Endothelial cell of umbilical vein (primary cell): Measurements from ENCODE around the gene FLT3. TPM values are rescaled to one million over a fixed set of nuclear protein-coding genes. Genes with fewer than 3 reads are reported as not detected.

Source experiments
- BruUV-seq: library from RNA; stranded (reverse); fragments of 400-500 nt; replicated peaks from 2 replicates; lab custom pipeline; 2021; lab: Mats Ljungman, UMichigan
- CTCF ChIA-PET: fragments of 300-600, 350-600 bp; sonication (Branson Sonifier 250); formaldehyde crosslinking; loops from one replicate; lab custom pipeline; 2021; ENCODE audit warnings: antibody characterized with exemption, inconsistent platforms; lab: Charles Lee
- POLR2A ChIA-PET: fragments of 300-600, 350-600 bp; sonication (Branson Sonifier 250); formaldehyde crosslinking; loops from one replicate; lab custom pipeline; 2021; ENCODE audit warnings: antibody characterized with exemption, inconsistent platforms; lab: Charles Lee
- DNase-seq: peaks from one replicate; pipeline ENCODE4 v3.0.0-alpha.2; 2011; ENCODE audit warnings: low read depth, low spot score
- FAIRE-seq: peaks from 2 replicates; lab custom pipeline; 2011; peaks lifted over from hg19 to GRCh38; lab: Jason Lieb, UNC
- H2AFZ ChIP-seq: 2 replicates; pipeline ENCODE4 v1.6.0; 2012; ENCODE audit warnings: low read depth, low read length, control low read depth, inconsistent platforms
- H3K27ac ChIP-seq: 2 replicates; pipeline ENCODE4 v1.5.1; 2011; ENCODE audit warnings: low read depth, mild to moderate bottlenecking, control low read depth, low read length, moderate library complexity; ENCODE audit not compliant: insufficient read depth
- H3K27me3 ChIP-seq, 2 experiments: 2 replicates each; pipeline versions ENCODE4 v1.6.0 to v1.6.1; 2011; ENCODE audit warnings: low read length in 2 of 2, mixed read lengths in 1 of 2; ENCODE audit not compliant: control insufficient read depth in 2 of 2, insufficient read depth in 2 of 2
- H3K36me3 ChIP-seq, 2 experiments: 2 replicates in 1 of 2; 3 replicates in 1 of 2; pipeline ENCODE4 v1.5.1; 2011; ENCODE audit warnings: low read length in 2 of 2, mild to moderate bottlenecking in 1 of 2, moderate library complexity in 1 of 2; ENCODE audit not compliant: control insufficient read depth in 2 of 2, insufficient read depth in 2 of 2; ENCODE audit errors: extremely low read depth in 1 of 2
- H3K4me1 ChIP-seq: 3 replicates; pipeline ENCODE4 v1.5.1; 2011; ENCODE audit warnings: mild to moderate bottlenecking, low read length; ENCODE audit not compliant: control insufficient read depth, insufficient read depth; ENCODE audit errors: extremely low read depth
- H3K4me2 ChIP-seq: 2 replicates; pipeline ENCODE4 v1.6.1; 2011; ENCODE audit warnings: low read length, control low read depth, mixed read lengths; ENCODE audit not compliant: insufficient read depth
- H3K4me3 ChIP-seq, 3 experiments: fragments of 200-600 bp in 1 of 3; sonication (generic), shearing (Covaris generic) in 1 of 3; replicated peaks in 1 of 3; 2 replicates each; pipeline ENCODE4 v1.5.1; 2011 to 2016; ENCODE audit warnings: control low read depth in 3 of 3, low read length in 3 of 3, mild to moderate bottlenecking in 2 of 3, inconsistent platforms in 1 of 3, low read depth in 1 of 3, moderate library complexity in 1 of 3; ENCODE audit not compliant: insufficient read depth in 1 of 3
- H3K79me2 ChIP-seq: 2 replicates; pipeline ENCODE4 v1.6.0; 2012; ENCODE audit warnings: low read length, inconsistent platforms; ENCODE audit not compliant: control insufficient read depth, insufficient read depth
- H3K9ac ChIP-seq: replicated peaks from 2 replicates; pipeline ENCODE3; 2011; ENCODE audit warnings: low read length, control low read depth; ENCODE audit not compliant: insufficient read depth; ENCODE audit errors: extremely low read depth
- H3K9me1 ChIP-seq: replicated peaks from 3 replicates; pipeline ENCODE4 v1.6.0; 2011; ENCODE audit warnings: mild to moderate bottlenecking, low read length; ENCODE audit not compliant: control insufficient read depth, insufficient read depth; ENCODE audit errors: extremely low read depth
- H3K9me3 ChIP-seq: replicated peaks from 2 replicates; pipeline ENCODE4 v1.5.1; 2012; ENCODE audit warnings: low read length, inconsistent platforms; ENCODE audit not compliant: control insufficient read depth, insufficient read depth
- H4K20me1 ChIP-seq: replicated peaks from 2 replicates; pipeline ENCODE3; 2011; ENCODE audit warnings: mild to moderate bottlenecking, low read length; ENCODE audit not compliant: control insufficient read depth, insufficient read depth; ENCODE audit errors: extremely low read depth
- CTCF ChIP-seq, 2 donors: IDR thresholded peaks; 1 replicate in 1 of 2; 2 replicates in 1 of 2; pipeline ENCODE4 v1.5.1; 2011; ENCODE audit warnings: low read length in 2 of 2, mild to moderate bottlenecking in 2 of 2, moderate library complexity in 2 of 2, control low read depth in 1 of 2, inconsistent platforms in 1 of 2, low read depth in 1 of 2; ENCODE audit not compliant: insufficient read depth in 1 of 2; ENCODE audit errors: extremely low read depth in 1 of 2
- EZH2 ChIP-seq: IDR thresholded peaks from 2 replicates; pipeline ENCODE4 v1.6.1; 2012; ENCODE audit warnings: borderline replicate concordance, low read depth, mild to moderate bottlenecking, moderate library complexity, low read length, inconsistent platforms; ENCODE audit not compliant: severe bottlenecking
- FOS ChIP-seq: IDR thresholded peaks from 2 replicates; pipeline ENCODE4 v1.6.1; 2011; ENCODE audit warnings: mild to moderate bottlenecking, low read length, moderate library complexity, borderline replicate concordance; ENCODE audit not compliant: insufficient read depth
- GATA2 ChIP-seq: IDR thresholded peaks from 2 replicates; pipeline ENCODE4 v1.7.0; 2011; ENCODE audit warnings: low read depth, mild to moderate bottlenecking, moderate library complexity, mixed read lengths, low read length; ENCODE audit not compliant: insufficient read length, insufficient read depth
- JUN ChIP-seq: IDR thresholded peaks from 2 replicates; pipeline ENCODE4 v1.6.1; 2011; ENCODE audit warnings: borderline replicate concordance, low read depth; ENCODE audit not compliant: insufficient read length, insufficient read depth
- MAX ChIP-seq: IDR thresholded peaks from 2 replicates; pipeline ENCODE4 v1.6.1; 2011; ENCODE audit not compliant: insufficient read depth, insufficient read length
- MYC ChIP-seq: IDR thresholded peaks from one replicate; pipeline ENCODE4 v1.6.1; 2011; ENCODE audit warnings: mild to moderate bottlenecking, low read depth, low read length
- POLR2A ChIP-seq: IDR thresholded peaks from 2 replicates; pipeline ENCODE4 v1.6.1; 2012; ENCODE audit warnings: low read depth, mild to moderate bottlenecking, control low read depth, low read length
- POLR2AphosphoS5 ChIP-seq: IDR thresholded peaks from 2 replicates; pipeline ENCODE4 v1.6.1; 2012; ENCODE audit warnings: low read depth, mild to moderate bottlenecking, control low read depth, low read length, moderate library complexity; ENCODE audit not compliant: insufficient read depth
- dilution Hi-C: fragments of 300-500 bp; cut with MboI; formaldehyde crosslinking; loops from one replicate; pipeline ENCODE4 v1.15.0; 2019; ENCODE audit warnings: low sequenced_read_pairs; ENCODE audit not compliant: extremely low pct_ligation_motif_present
- intact Hi-C: fragments of 100-400 bp; cut with micrococcal nuclease; formaldehyde crosslinking; loops from one replicate; pipeline ENCODE4 v1.10.0; 2022
- polyA plus RNA-seq, 4 experiments: library from polyadenylated mRNA; depleted of rRNA in 3 of 4; stranded (reverse) in 3 of 4; unstranded in 1 of 4; fragments of >200 nt; gene quantifications; 2 replicates each; pipeline versions ENCODE4 v1.2.1 to v1.2.3, GENCODE V29; 2011 to 2012; ENCODE audit warnings: missing spikeins in 1 of 4
- total RNA-seq: library from RNA; stranded (reverse); gene quantifications from 2 replicates; pipeline ENCODE4 v1.2.3, GENCODE V29; 2021

FLT3 gene
- total and polyA plus RNA-seq, 2 donors (not counting 3 experiments of a cell fraction or from before 2014, with no cell fraction given) = 0.03 TPM; not detected in 1

GRCh38 chr13:28094306-28094705 is 6.1 kb downstream of the FLT3 start:
- POLR2A ChIA-PET = no interaction called here
- dilution Hi-C loops (no loop called here), intact Hi-C loops (no loop called here)
- no peak overlapping the region for H3K4me3 ChIP-seq
- H3K9me3 ChIP-seq = no peaks in the 10 kb centered on the region
- H3K9me1 ChIP-seq = no peaks in the 10 kb centered on the region
- FAIRE-seq (no peak), DNase-seq (no peak)
- H3K4me1 ChIP-seq = no peaks in the 10 kb centered on the region
- no peaks in the 10 kb centered on the region for H3K79me2 ChIP-seq
- no peak overlapping the region for H2AFZ ChIP-seq
- H4K20me1 ChIP-seq = no peaks in the 10 kb centered on the region
- no peaks in the 10 kb centered on the region for H3K36me3 ChIP-seq
- H3K27ac ChIP-seq = no peak overlapping the region
- CTCF ChIA-PET = no interaction called here
- TF ChIP-seq GATA2 = no peak
- no peak for TF ChIP-seq POLR2A
- no peak for TF ChIP-seq MAX
- H3K9ac ChIP-seq = no peak overlapping the region
- H3K4me2 ChIP-seq = no peak overlapping the region
- no TSS peak for BruUV-seq
- peaks cover 26 to 46% of the 10 kb centered on the region in 2 experiments for H3K27me3 ChIP-seq

- ChIA-PET CTCF (no interaction called here), POLR2A (no interaction called here)
- Histone ChIP-seq H2AFZ (no peak overlapping the region), H3K9ac (no peak overlapping the region), H3K4me3 (no peak overlapping the region), H3K79me2 (no peaks in the 10 kb centered on the region), H3K9me3 (no peaks in the 10 kb centered on the region), H3K27ac (no peak overlapping the region), H3K4me2 (no peak overlapping the region), H3K27me3 (peaks cover 23 to 42% of the 10 kb centered on the region in 2 experiments), H3K4me1 (no peaks in the 10 kb centered on the region), H3K36me3 (no peaks in the 10 kb centered on the region), H3K9me1 (no peaks in the 10 kb centered on the region), H4K20me1 (no peaks in the 10 kb centered on the region)
- intact Hi-C loops (no loop called here), dilution Hi-C loops (no loop called here)
- no peak for DNase-seq
- FAIRE-seq = no peak
- TF ChIP-seq POLR2A = no peak
- TF ChIP-seq CTCF (IDR thresholded peaks at IDR 0.05; ENCODE audit: extremely low read depth in 1 of 2, insufficient read depth in 1 of 2, low read depth in 1 of 2, low read length in 2 of 2) = no peak
- TF ChIP-seq MYC = no peak
- no peak for TF ChIP-seq MAX
- TF ChIP-seq GATA2 = no peak
- TF ChIP-seq FOS = no peak
- TF ChIP-seq EZH2 = no peak
- no peak for TF ChIP-seq POLR2AphosphoS5
- TF ChIP-seq JUN = no peak
- no TSS peak for BruUV-seq
Observed at GRCh38 chr13:28093881-28094280, 6.5 kb downstream of the FLT3 start.
